ENCODE measurements around the gene IFNLR1. TPM values are rescaled to one million over a fixed set of nuclear protein-coding genes. Genes with fewer than 3 reads are reported as not detected.
A peak's percentile ranks its signal among the peaks of the same experiment; 100 is the strongest.

IFNLR1 gene
- total RNA-seq, 1 donor from 2014 or later = 11.1 TPM

GRCh38 chr1:24141311-24141997 is 45.6 kb downstream of the IFNLR1 start:
- DNase-seq (peak; percentile 15), ATAC-seq (no peak)
- Histone ChIP-seq H3K9me3 (no peaks in the 10 kb centered on the region), H3K27ac (no peak overlapping the region), H3K36me3 (no peaks in the 10 kb centered on the region), H3K4me3 (no peak overlapping the region), H3K4me1 (no peaks in the 10 kb centered on the region), H3K27me3 (no peaks in the 10 kb centered on the region)
- TF ChIP-seq CTCF (IDR thresholded peaks at IDR 0.05) = no peak
- intact Hi-C loops (cut with DNase I) = no loop called here

DNA sequence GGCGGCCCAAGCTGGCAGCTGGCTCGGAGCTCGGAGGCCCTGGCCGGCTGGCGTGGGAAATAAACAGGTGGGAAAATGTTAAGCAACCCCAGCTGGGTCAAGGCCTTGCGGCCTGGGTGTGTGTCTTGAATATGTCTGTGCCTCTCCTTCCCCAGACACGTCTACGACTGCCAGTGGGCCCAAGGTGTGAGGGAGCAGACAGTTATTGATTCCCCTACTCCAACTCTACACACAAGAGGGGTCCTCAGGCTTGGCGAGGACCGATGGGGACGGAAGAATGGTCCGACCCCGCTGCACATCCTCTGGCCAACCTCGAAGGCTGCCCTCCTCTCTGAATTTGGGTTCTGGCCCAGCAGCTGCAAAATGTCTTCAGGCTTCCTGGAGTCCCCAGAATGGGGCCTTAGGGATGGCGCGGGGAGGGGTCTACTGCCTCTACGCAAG is 46.3 kb downstream of the IFNLR1 start:
- peak; percentile 58 for DNase-seq
- intact Hi-C loops (cut with DNase I) = no loop called here
- Histone ChIP-seq H3K4me1 (no peaks in the 10 kb centered on the region), H3K4me3 (no peak overlapping the region), H3K27ac (no peak overlapping the region), H3K36me3 (no peaks in the 10 kb centered on the region), H3K27me3 (no peaks in the 10 kb centered on the region), H3K9me3 (no peaks in the 10 kb centered on the region)
- no peak for ATAC-seq
- no peak for TF ChIP-seq CTCF (IDR thresholded peaks at IDR 0.05)

- Histone ChIP-seq H3K4me1 (no peaks in the 10 kb centered on the region), H3K9me3 (no peaks in the 10 kb centered on the region), H3K27me3 (no peaks in the 10 kb centered on the region), H3K4me3 (no peak overlapping the region), H3K36me3 (no peaks in the 10 kb centered on the region), H3K27ac (no peak overlapping the region)
- DNase-seq (peak; percentile 53), ATAC-seq (peak; percentile 20)
- intact Hi-C loops (cut with DNase I) = no loop called here
- no peak for TF ChIP-seq CTCF (IDR thresholded peaks at IDR 0.05)
Measured at GRCh38 chr1:24139841-24140425, 47.2 kb downstream of the IFNLR1 start.

- ATAC-seq = no peak
- H3K4me3 ChIP-seq = no peak overlapping the region
- DNase-seq = no peak
- no peak for TF ChIP-seq CTCF (IDR thresholded peaks at IDR 0.05)
- H3K4me1 ChIP-seq = no peaks in the 10 kb centered on the region
- no peak overlapping the region for H3K27ac ChIP-seq
- H3K9me3 ChIP-seq = no peaks in the 10 kb centered on the region
- no peaks in the 10 kb centered on the region for H3K27me3 ChIP-seq
- no peaks in the 10 kb centered on the region for H3K36me3 ChIP-seq
- intact Hi-C loops (cut with DNase I) = no loop called here
Measured at GRCh38 chr1:24139222-24139489, 47.9 kb downstream of the IFNLR1 start.

- no peaks in the 10 kb centered on the region for H3K36me3 ChIP-seq
- no peak for TF ChIP-seq CTCF (IDR thresholded peaks at IDR 0.05)
- H3K9me3 ChIP-seq = no peaks in the 10 kb centered on the region
- H3K27ac ChIP-seq = no peak overlapping the region
- no peaks in the 10 kb centered on the region for H3K27me3 ChIP-seq
- intact Hi-C loops (cut with DNase I) = no loop called here
- H3K4me1 ChIP-seq = no peaks in the 10 kb centered on the region
- peak; percentile 33 for DNase-seq
- ATAC-seq = no peak
- H3K4me3 ChIP-seq = no peak overlapping the region
Measured at GRCh38 chr1:24138476-24139221, 48.4 kb downstream of the IFNLR1 start.
